HEK293 (cell line): ENCODE data around the gene MSANTD2.
A peak's percentile ranks its signal among the peaks of the same experiment; 100 is the strongest.

ENCODE experiments used
- BCL11B ChIP-seq: fragments of 450-650 bp; formaldehyde crosslinking; IDR thresholded peaks from 2 replicates; pipeline ENCODE4 v1.5.1; 2016; ENCODE audit warnings: low read depth, missing biosample characterization, missing genetic modification characterization
- CTCF ChIP-seq: fragments of 450-650 bp; formaldehyde crosslinking; IDR thresholded peaks from 2 replicates; pipeline ENCODE4 v1.5.1; 2016; ENCODE audit warnings: missing biosample characterization, missing genetic modification characterization
- KLF8 ChIP-seq: fragments of 450-650 bp; formaldehyde crosslinking; IDR thresholded peaks from 2 replicates; pipeline ENCODE4 v1.5.1; 2016; ENCODE audit warnings: missing biosample characterization, missing genetic modification characterization
- PATZ1 ChIP-seq: fragments of 450-650 bp; formaldehyde crosslinking; IDR thresholded peaks from 2 replicates; pipeline ENCODE4 v1.5.1; 2016; ENCODE audit warnings: missing biosample characterization, missing genetic modification characterization
- PRDM4 ChIP-seq: fragments of 450-650 bp; formaldehyde crosslinking; IDR thresholded peaks from 2 replicates; pipeline ENCODE4 v1.5.1; 2017; ENCODE audit warnings: missing biosample characterization, missing genetic modification characterization
- REST ChIP-seq: fragments of 450-650 bp; formaldehyde crosslinking; IDR thresholded peaks from 2 replicates; pipeline ENCODE4 v1.5.1; 2016; ENCODE audit warnings: missing biosample characterization, missing genetic modification characterization
- SP2 ChIP-seq: fragments of 450-650 bp; formaldehyde crosslinking; IDR thresholded peaks from 2 replicates; pipeline ENCODE4 v1.5.1; 2016; ENCODE audit warnings: missing biosample characterization, missing genetic modification characterization
- SP3 ChIP-seq: fragments of 450-650 bp; formaldehyde crosslinking; IDR thresholded peaks from 2 replicates; pipeline ENCODE4 v1.5.1; 2016; ENCODE audit warnings: missing biosample characterization, missing genetic modification characterization
- ZBTB17 ChIP-seq: fragments of 450-650 bp; formaldehyde crosslinking; IDR thresholded peaks from 2 replicates; pipeline ENCODE4 v1.5.1; 2016; ENCODE audit warnings: missing biosample characterization, missing genetic modification characterization
- ZBTB8A ChIP-seq: fragments of 450-650 bp; formaldehyde crosslinking; IDR thresholded peaks from 2 replicates; pipeline ENCODE4 v1.5.1; 2016; ENCODE audit warnings: missing biosample characterization, missing genetic modification characterization
- ZIC2 ChIP-seq: fragments of 450-650 bp; formaldehyde crosslinking; IDR thresholded peaks from 2 replicates; pipeline ENCODE4 v1.5.1; 2016; ENCODE audit warnings: missing biosample characterization, missing genetic modification characterization
- ZNF16 ChIP-seq: fragments of 450-650 bp; formaldehyde crosslinking; IDR thresholded peaks from 2 replicates; pipeline ENCODE4 v1.5.1; 2016; ENCODE audit warnings: low read depth, missing biosample characterization, missing genetic modification characterization
- ZNF211 ChIP-seq: fragments of 450-650 bp; formaldehyde crosslinking; IDR thresholded peaks from 2 replicates; pipeline ENCODE4 v1.5.1; 2016; ENCODE audit warnings: low read depth, missing biosample characterization, missing genetic modification characterization
- ZNF280C ChIP-seq: fragments of 450-650 bp; formaldehyde crosslinking; IDR thresholded peaks from 2 replicates; pipeline ENCODE4 v1.5.1; 2016; ENCODE audit warnings: missing biosample characterization, missing genetic modification characterization
- ZNF292 ChIP-seq: fragments of 450-650 bp; formaldehyde crosslinking; IDR thresholded peaks from 2 replicates; pipeline ENCODE4 v1.5.1; 2016; ENCODE audit warnings: low read depth, missing biosample characterization, missing genetic modification characterization, borderline replicate concordance
- ZNF335 ChIP-seq: fragments of 450-650 bp; formaldehyde crosslinking; conservative IDR thresholded peaks from 2 replicates; pipeline ENCODE4 v1.5.1; 2016; ENCODE audit warnings: missing biosample characterization, missing genetic modification characterization
- ZNF585B ChIP-seq: fragments of 450-650 bp; formaldehyde crosslinking; IDR thresholded peaks from 2 replicates; pipeline ENCODE4 v1.5.1; 2016; ENCODE audit warnings: missing biosample characterization, missing genetic modification characterization
- ZNF654 ChIP-seq: fragments of 450-650 bp; formaldehyde crosslinking; IDR thresholded peaks from 2 replicates; pipeline ENCODE4 v1.5.1; 2016; ENCODE audit warnings: low read depth, missing biosample characterization, missing genetic modification characterization

Gene MSANTD2

GRCh38 chr11:124740277-124740882, 59.8 kb downstream of the MSANTD2 start (continued):
- TF ChIP-seq PRDM4 (tag by site-specific recombination): no peak
- no peak for TF ChIP-seq SP3 (tag by site-specific recombination)
- peak; percentile 33; the same call in 1 of the 2 replicates for TF ChIP-seq SP2
- TF ChIP-seq ZBTB8A: peak; percentile 46; the same call in 1 of the 2 replicates
- TF ChIP-seq ZNF211 (tag by site-specific recombination): no peak
- TF ChIP-seq ZNF335: peak; percentile 89
- no peak for TF ChIP-seq ZNF292
- TF ChIP-seq ZBTB17 (tag by site-specific recombination): peak; percentile 87
- 0 out of 2 replicates have a peak, but pooled peaks have one; percentile 18 for TF ChIP-seq ZIC2 (tag by site-specific recombination)
- TF ChIP-seq KLF8 (tag by site-specific recombination): peak; percentile 32; the same call in 1 of the 2 replicates
- TF ChIP-seq ZNF654: no peak
- TF ChIP-seq PATZ1 (tag by site-specific recombination): peak; percentile 28
- no peak for TF ChIP-seq ZNF16
- TF ChIP-seq ZNF585B: no peak
- peak; percentile 74 for TF ChIP-seq CTCF (tag by site-specific recombination)
- TF ChIP-seq REST: 0 out of 2 replicates have a peak, but pooled peaks have one; percentile 9
- no peak for TF ChIP-seq ZNF280C
- no peak for TF ChIP-seq BCL11B (tag by site-specific recombination)
